ENCODE measurements around the gene SBF2. TPM values are rescaled to one million over a fixed set of nuclear protein-coding genes. Genes with fewer than 3 reads are reported as not detected.

The SBF2 gene
- polyA plus RNA-seq, 1 donor from 2014 or later, result 53.4 TPM

GRCh38 chr11:10032935-10033334, 261.1 kb downstream of the SBF2 start:
- Histone ChIP-seq H3K27me3 (ENCODE audit: insufficient read depth, low read depth, low read length) (no peaks in the 10 kb centered on the region), H3F3A (ENCODE audit: insufficient read depth, low read length, poor library complexity, severe bottlenecking) (no peaks in the 10 kb centered on the region), H3K9me3 (ENCODE audit: low read length) (no peaks in the 10 kb centered on the region), H4K20me1 (ENCODE audit: insufficient read depth) (no peaks in the 10 kb centered on the region), H3K79me2 (replicated peaks; ENCODE audit: insufficient read depth, low read length) (peaks cover 3% of the 10 kb centered on the region), H3K4me3 (ENCODE audit: low read length) (no peak overlapping the region), H3K4me2 (ENCODE audit: low read length) (no peak overlapping the region), H3K27ac (ENCODE audit: low read length) (no peak overlapping the region), H2AFZ (ENCODE audit: low read depth, low read length) (no peak overlapping the region), H3K9ac (ENCODE audit: low read length) (no peak overlapping the region), H3K9me2 (ENCODE audit: insufficient read depth, low read length) (no peaks in the 10 kb centered on the region), H3K36me3 (ENCODE audit: insufficient read depth, low read length) (no peaks in the 10 kb centered on the region)
- no peak for TF ChIP-seq REST (IDR thresholded peaks at IDR 0.05; ENCODE audit: borderline replicate concordance)
- TF ChIP-seq CTCF (IDR thresholded peaks at IDR 0.05; ENCODE audit: poor library complexity, severe bottlenecking), result no peak
- TF ChIP-seq SMC3 (conservative IDR thresholded peaks at IDR 0.05; ENCODE audit: poor library complexity), result no peak
- TF ChIP-seq TAF1 (IDR thresholded peaks at IDR 0.05; ENCODE audit: low read depth), result no peak
- TF ChIP-seq EZH2 (IDR thresholded peaks at IDR 0.05; ENCODE audit: borderline replicate concordance, insufficient read depth, low read length, poor library complexity, severe bottlenecking), result no peak
- TF ChIP-seq EP300 (conservative IDR thresholded peaks at IDR 0.05; ENCODE audit: poor library complexity, severe bottlenecking), result no peak
- no peak for TF ChIP-seq MXI1 (conservative IDR thresholded peaks at IDR 0.05; ENCODE audit: poor library complexity, severe bottlenecking)
- no peak for TF ChIP-seq POLR2AphosphoS5 (IDR thresholded peaks at IDR 0.05)
- no peak for TF ChIP-seq RAD21 (conservative IDR thresholded peaks at IDR 0.05)

GRCh38 chr11:10030122-10030490, 263.9 kb downstream of the SBF2 start:
- Histone ChIP-seq H3F3A (ENCODE audit: insufficient read depth, low read length, poor library complexity, severe bottlenecking) (no peaks in the 10 kb centered on the region), H3K9me2 (ENCODE audit: insufficient read depth, low read length) (no peaks in the 10 kb centered on the region), H3K4me2 (ENCODE audit: low read length) (no peak overlapping the region), H3K36me3 (ENCODE audit: insufficient read depth, low read length) (no peaks in the 10 kb centered on the region), H3K79me2 (replicated peaks; ENCODE audit: insufficient read depth, low read length) (peaks cover 3% of the 10 kb centered on the region), H3K4me3 (ENCODE audit: low read length) (no peak overlapping the region), H4K20me1 (ENCODE audit: insufficient read depth) (no peaks in the 10 kb centered on the region), H3K27ac (ENCODE audit: low read length) (no peak overlapping the region), H3K27me3 (ENCODE audit: insufficient read depth, low read depth, low read length) (no peaks in the 10 kb centered on the region), H3K9ac (ENCODE audit: low read length) (no peak overlapping the region), H3K9me3 (ENCODE audit: low read length) (no peaks in the 10 kb centered on the region), H2AFZ (ENCODE audit: low read depth, low read length) (no peak overlapping the region)
- TF ChIP-seq REST (IDR thresholded peaks at IDR 0.05; ENCODE audit: borderline replicate concordance) (no peak), MXI1 (conservative IDR thresholded peaks at IDR 0.05; ENCODE audit: poor library complexity, severe bottlenecking) (no peak)
